Muscle layer of colon (tissue), 2 donors: ENCODE measurements around the gene COX5A.
"Not testable (repeated sequence)": the region's sequence is repeated elsewhere in the genome, so short reads cannot be mapped to it uniquely, and the experiment has no call there.

Experiments
- H3K27ac ChIP-seq: one replicate; pipeline ENCODE4 v1.7.0; 2013; ENCODE audit warnings: low read depth, mild to moderate bottlenecking, low read length, moderate library complexity
- H3K27me3 ChIP-seq, 2 donors: one replicate each; pipeline ENCODE4 v1.7.0; 2013; ENCODE audit warnings: low read length in 2 of 2, mild to moderate bottlenecking in 2 of 2; ENCODE audit not compliant: insufficient read depth in 2 of 2, control insufficient read depth in 1 of 2
- H3K36me3 ChIP-seq: one replicate; pipeline ENCODE4 v1.7.0; 2013; ENCODE audit warnings: mild to moderate bottlenecking, low read length; ENCODE audit not compliant: insufficient read depth
- H3K4me1 ChIP-seq: one replicate; pipeline ENCODE4 v1.7.0; 2013; ENCODE audit warnings: mild to moderate bottlenecking, low read length; ENCODE audit not compliant: insufficient read depth
- H3K4me3 ChIP-seq, 2 donors: one replicate each; pipeline ENCODE4 v1.7.0; 2013; ENCODE audit warnings: low read length in 2 of 2, low read depth in 1 of 2, mild to moderate bottlenecking in 1 of 2, moderate library complexity in 1 of 2
- H3K9ac ChIP-seq: one replicate; pipeline ENCODE4 v1.7.0; 2013; ENCODE audit warnings: low read length
- H3K9me3 ChIP-seq: one replicate; pipeline ENCODE4 v1.7.0; 2013; ENCODE audit warnings: mild to moderate bottlenecking, low read length
- donor health status: abdominal sarcoma.
- donor health status: Adenocarcinoma of cecum.

COX5A gene

DNA sequence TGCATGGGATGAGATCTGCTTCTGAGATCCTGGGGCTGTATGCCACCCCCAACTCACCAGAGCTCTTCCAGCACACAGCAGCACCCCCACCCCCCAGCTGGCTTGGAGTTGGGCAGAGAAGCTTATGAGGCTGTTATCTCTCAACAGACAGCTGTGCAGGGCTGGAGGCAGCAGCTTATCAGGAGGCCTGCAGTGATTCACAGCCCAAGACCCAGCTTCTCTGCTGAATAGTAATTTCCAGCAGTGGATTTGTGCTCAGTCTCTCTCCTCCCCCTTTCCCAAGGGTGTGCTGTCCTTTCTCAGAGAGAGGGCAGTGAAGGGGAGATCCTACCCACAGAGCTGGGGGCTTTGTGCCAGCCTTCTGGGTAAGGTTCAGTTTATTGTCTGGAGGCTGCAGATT is 16.6 kb upstream of the COX5A start:
- H3K9ac ChIP-seq = no peak overlapping the region
- no peak overlapping the region for H3K27ac ChIP-seq
- H3K36me3 ChIP-seq = no peaks in the 10 kb centered on the region
- peaks cover 23 to 46% of the 10 kb centered on the region in 2 donors for H3K27me3 ChIP-seq
- peaks cover 21% of the 10 kb centered on the region for H3K4me1 ChIP-seq
- H3K4me3 ChIP-seq = no peak overlapping the region
- H3K9me3 ChIP-seq = no peaks in the 10 kb centered on the region

DNA sequence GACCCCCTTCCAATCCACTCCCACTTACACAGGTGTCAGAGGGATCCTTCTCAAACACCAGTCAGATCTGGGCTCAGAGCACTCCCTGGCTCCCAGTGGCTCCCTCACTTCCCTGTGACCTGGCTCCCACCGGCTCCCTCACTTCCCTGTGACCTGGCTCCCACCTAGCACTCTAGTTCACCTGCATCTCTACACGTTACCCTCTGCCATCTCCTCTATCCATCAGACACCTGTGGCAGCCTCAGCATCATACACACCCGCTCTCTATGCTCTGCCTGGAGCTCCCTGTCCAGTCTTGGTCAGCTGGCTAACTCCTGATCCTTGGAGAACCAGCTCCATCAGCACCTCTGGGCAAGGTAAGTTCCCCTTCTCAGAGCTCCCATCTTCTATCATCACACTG is 13.1 kb upstream of the COX5A start:
- no peak overlapping the region for H3K9ac ChIP-seq
- H3K9me3 ChIP-seq = no peaks in the 10 kb centered on the region
- peaks cover 7 to 18% of the 10 kb centered on the region in 2 donors for H3K27me3 ChIP-seq
- H3K4me3 ChIP-seq = no peak overlapping the region
- H3K4me1 ChIP-seq = peaks cover 7% of the 10 kb centered on the region
- H3K36me3 ChIP-seq = no peaks in the 10 kb centered on the region
- H3K27ac ChIP-seq = no peak overlapping the region

- peaks cover 0 to 12% of the 10 kb centered on the region in 2 donors for H3K27me3 ChIP-seq
- H3K9me3 ChIP-seq = no peaks in the 10 kb centered on the region
- H3K36me3 ChIP-seq = no peaks in the 10 kb centered on the region
- no peak overlapping the region for H3K4me3 ChIP-seq
- no peak overlapping the region for H3K9ac ChIP-seq
- H3K4me1 ChIP-seq = no peaks in the 10 kb centered on the region
- no peak overlapping the region for H3K27ac ChIP-seq
Measured at GRCh38 chr15:74950078-74950908, 12.4 kb upstream of the COX5A start.

DNA sequence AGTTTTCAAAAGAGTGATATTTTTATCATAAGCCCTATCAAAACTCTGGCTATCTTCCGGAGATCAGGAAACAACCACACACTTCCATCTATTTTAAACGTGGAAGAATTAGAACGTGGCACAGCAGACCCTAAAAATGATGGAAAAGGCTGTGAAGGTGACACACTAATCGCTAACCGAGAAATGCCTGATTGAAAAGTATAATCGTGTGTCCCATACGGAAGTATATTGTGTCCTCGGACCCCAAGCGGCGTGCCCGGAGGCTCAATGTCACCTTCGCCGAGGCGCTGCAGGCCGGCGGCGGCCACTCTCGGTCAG is 642 bp downstream of the COX5A start:
- H3K36me3 ChIP-seq = no peaks in the 10 kb centered on the region
- peak overlapping the region; percentile 51 for H3K9ac ChIP-seq
- H3K4me3 ChIP-seq = peak overlapping the region; percentile 66 to 99
- H3K4me1 ChIP-seq = peaks cover 19% of the 10 kb centered on the region
- H3K27me3 ChIP-seq = no peaks in the 10 kb centered on the region
- H3K9me3 ChIP-seq = no peaks in the 10 kb centered on the region
- peak overlapping the region; percentile 99 for H3K27ac ChIP-seq

GRCh38 chr15:74935193-74935592 is 2.7 kb downstream of the COX5A start:
- H3K4me3 ChIP-seq, H3K27me3 ChIP-seq, H3K9ac ChIP-seq, H3K9me3 ChIP-seq, H3K27ac ChIP-seq, H3K36me3 ChIP-seq: not testable (repeated sequence)
- H3K4me1 ChIP-seq = peaks cover 19% of the 10 kb centered on the region

- H3K9me3 ChIP-seq = no peaks in the 10 kb centered on the region
- H3K4me1 ChIP-seq = peaks cover 19% of the 10 kb centered on the region
- no peak overlapping the region for H3K9ac ChIP-seq
- no peak overlapping the region for H3K4me3 ChIP-seq
- H3K36me3 ChIP-seq = peaks cover 2% of the 10 kb centered on the region
- H3K27ac ChIP-seq = no peak overlapping the region
- no peaks in the 10 kb centered on the region for H3K27me3 ChIP-seq
Measured at GRCh38 chr15:74933573-74933972, 4.3 kb downstream of the COX5A start.

DNA sequence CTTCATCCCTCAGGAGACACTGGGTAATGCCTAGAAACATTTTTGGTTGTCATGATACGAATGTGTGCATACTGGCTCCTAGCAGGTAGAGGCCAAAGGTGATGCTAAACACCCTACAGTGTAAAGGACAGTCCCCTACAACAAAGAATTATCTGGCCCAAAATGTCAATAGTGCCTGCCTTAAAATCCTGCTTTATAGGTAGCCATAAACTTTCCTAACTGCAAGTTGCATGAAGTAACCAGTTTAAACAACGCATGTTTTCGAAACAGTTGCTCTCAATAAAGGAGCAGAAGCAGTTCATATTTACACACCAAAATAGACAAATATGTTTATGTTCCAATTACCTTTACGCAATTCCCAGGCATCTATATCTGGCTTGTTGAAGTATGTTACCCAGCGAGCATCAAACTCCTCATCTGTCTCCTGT is 9.1 kb downstream of the COX5A start:
- Histone ChIP-seq H3K36me3 (peaks cover 17% of the 10 kb centered on the region), H3K4me1 (peaks cover 3% of the 10 kb centered on the region), H3K9me3 (no peaks in the 10 kb centered on the region), H3K4me3 (no peak overlapping the region), H3K27me3 (no peaks in the 10 kb centered on the region), H3K27ac (no peak overlapping the region), H3K9ac (no peak overlapping the region)

DNA sequence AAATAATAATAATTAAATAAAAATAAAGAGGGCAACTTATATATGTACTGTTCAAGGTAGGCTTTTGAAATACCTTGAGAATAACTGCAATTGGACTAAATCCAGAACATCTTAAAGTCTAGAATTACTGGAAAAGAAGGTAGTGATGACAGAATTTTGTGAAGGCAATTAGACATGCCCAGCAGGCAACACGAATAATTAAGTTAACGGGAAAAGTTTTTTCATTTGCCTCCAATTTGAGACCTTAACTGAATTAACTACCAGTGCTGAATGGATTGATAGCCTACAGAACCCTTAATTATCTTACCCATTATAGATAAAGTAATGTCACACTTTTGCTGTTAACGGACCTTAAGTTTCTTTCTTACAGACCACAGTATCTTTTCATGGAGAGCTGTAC is 13.3 kb downstream of the COX5A start:
- Histone ChIP-seq H3K4me1 (no peaks in the 10 kb centered on the region), H3K9ac (no peak overlapping the region), H3K27me3 (no peaks in the 10 kb centered on the region), H3K9me3 (no peaks in the 10 kb centered on the region), H3K36me3 (peaks cover 35% of the 10 kb centered on the region), H3K27ac (no peak overlapping the region), H3K4me3 (no peak overlapping the region)

DNA sequence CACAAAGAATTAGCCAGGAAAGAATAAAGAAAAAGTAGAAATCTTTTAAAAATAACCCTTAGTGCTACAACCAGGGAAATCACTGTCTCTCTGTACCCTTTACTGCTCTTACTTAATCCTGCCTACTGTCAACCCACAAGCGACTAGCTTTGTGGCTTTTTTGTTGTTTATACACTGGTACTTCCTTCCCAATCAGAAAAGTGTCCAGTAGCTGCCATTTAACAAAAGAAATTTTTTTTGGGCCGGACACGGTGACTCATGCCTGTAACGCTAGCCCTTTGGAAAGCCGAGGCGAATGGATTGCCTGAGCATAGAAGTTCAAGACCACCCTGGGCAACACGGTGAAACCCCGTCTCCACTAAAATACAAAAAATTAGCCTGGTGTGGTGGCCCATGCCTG is 17.4 kb downstream of the COX5A start:
- no peak overlapping the region for H3K4me3 ChIP-seq
- H3K9me3 ChIP-seq = no peaks in the 10 kb centered on the region
- H3K27me3 ChIP-seq = no peaks in the 10 kb centered on the region
- no peak overlapping the region for H3K9ac ChIP-seq
- peaks cover 38% of the 10 kb centered on the region for H3K36me3 ChIP-seq
- H3K4me1 ChIP-seq = no peaks in the 10 kb centered on the region
- no peak overlapping the region for H3K27ac ChIP-seq

DNA sequence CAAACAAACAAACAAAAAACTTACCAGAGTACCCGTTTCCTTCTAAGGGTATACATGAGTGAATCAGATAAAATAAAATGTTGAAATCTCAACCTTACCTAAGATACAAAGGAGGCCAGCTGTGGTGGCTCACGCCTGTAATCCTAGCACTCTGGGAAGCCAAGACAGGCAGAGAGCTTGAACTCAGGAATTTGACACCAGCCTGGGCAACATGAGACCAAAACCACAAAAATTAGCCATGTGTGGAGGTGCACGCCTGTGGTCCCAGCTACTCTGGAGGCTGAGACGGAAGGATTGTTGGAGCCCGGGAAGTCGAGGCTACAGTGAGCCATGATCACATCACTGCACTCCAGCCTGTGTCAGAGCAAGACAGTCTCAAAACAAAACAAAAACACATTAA is 20.2 kb downstream of the COX5A start:
- Histone ChIP-seq H3K27ac (no peak overlapping the region), H3K4me1 (no peaks in the 10 kb centered on the region), H3K9ac (no peak overlapping the region), H3K9me3 (no peaks in the 10 kb centered on the region), H3K4me3 (no peak overlapping the region), H3K27me3 (no peaks in the 10 kb centered on the region), H3K36me3 (peaks cover 39% of the 10 kb centered on the region)

DNA sequence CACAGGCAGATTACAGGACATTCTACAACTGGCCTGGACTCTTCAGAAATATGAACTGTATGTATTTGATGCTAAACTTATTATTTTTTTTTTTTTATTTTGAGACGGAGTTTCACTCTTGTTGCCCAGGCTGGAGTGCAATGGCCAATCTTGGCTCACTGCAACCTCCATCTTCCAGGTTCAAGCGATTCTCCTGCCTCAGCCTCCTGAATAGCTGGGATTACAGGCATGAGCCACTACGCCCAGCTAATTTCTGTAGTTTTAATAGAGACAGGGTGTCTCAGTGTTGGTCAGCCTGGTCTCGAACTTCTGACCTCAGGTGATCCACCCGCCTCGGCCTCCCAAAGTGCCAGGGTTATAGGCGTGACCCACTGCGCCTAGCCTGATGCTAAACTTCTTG is 24.1 kb downstream of the COX5A start:
- peaks cover 18% of the 10 kb centered on the region for H3K36me3 ChIP-seq
- not testable (repeated sequence) for H3K27ac ChIP-seq, H3K4me3 ChIP-seq, H3K9me3 ChIP-seq, H3K9ac ChIP-seq, H3K27me3 ChIP-seq, H3K4me1 ChIP-seq

DNA sequence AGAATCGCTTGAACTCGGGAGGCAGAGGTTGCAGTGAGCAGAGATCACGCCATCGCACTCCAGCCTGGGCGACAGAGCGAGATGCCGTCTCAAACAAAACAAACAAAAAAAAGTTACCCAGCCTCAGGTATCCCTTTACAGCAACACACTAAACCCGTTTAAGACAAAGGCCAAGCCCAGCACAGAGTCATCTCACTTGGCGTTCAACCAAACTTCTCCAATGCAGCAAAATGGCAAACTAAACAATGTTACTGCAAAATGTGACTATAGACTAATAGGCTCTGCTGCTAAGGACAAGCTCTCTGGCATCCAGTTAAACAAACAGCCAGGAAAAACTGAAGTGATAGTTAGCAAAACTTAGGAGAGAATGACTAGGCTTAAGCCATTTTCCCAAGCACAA is 24.8 kb downstream of the COX5A start:
- Histone ChIP-seq H3K9ac (no peak overlapping the region), H3K27ac (no peak overlapping the region), H3K36me3 (peaks cover 15% of the 10 kb centered on the region)

More for the DNA sequence above, 24.8 kb downstream of the COX5A start:
- H3K4me1 ChIP-seq = no peaks in the 10 kb centered on the region
- no peaks in the 10 kb centered on the region for H3K27me3 ChIP-seq
- H3K4me3 ChIP-seq = no peak overlapping the region
- H3K9me3 ChIP-seq = no peaks in the 10 kb centered on the region
